NCI-H1092 treated with DMSO at 0.1 percent for 48 hours (cell line): ENCODE results near the gene PGLYRP2.

Experiments used
- DNase-seq: peaks from one replicate; lab custom pipeline; 2025; lab: John Stamatoyannopoulos, UW

PGLYRP2 gene

GRCh38 chr19:15453906-15454860 is 25.1 kb downstream of the PGLYRP2 start:
- DNase-seq = no peak

DNA sequence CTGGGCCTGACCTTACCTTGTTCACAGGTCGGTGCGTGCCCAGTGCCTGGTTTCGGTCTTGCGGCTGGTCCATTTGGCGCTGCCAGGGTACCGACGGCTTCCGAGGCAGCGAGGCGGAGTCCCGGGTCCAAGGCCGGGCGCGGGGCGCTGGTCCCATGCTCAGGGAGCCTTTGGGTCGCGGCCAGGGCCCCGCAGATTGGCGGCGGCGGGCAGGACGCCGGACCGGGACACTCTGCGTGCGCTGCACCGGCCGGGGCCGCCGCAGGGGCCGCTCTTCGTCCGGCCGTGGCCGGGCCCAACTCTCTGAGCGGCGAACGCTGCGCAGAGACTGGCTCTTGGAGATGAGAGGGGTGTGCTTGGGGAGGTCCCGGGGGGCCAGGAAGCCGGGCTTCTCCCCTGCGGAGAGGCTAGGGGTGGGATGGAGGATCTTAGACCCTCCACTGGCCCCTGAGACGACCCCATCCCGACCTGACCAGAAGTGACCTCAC is 26.2 kb downstream of the PGLYRP2 start:
- no peak for DNase-seq

GRCh38 chr19:15452111-15453047 is 26.9 kb downstream of the PGLYRP2 start:
- DNase-seq = peak; percentile 24

DNA sequence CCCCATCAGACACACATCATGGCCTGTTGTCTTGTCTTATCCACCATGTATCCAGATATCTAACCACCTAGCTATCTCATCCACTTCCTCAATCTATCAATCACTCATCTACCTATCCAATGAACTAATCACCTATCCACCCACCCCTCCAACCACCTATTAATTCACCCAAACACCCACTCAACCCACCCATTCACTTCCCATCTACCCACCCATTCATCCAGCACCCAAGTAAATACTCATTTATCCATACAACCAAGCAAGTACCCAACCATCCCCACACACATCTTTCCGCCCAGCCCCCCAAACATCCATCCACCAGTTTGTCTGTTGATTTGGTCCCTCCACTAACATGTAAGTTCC is 28.8 kb downstream of the PGLYRP2 start:
- no peak for DNase-seq

DNA sequence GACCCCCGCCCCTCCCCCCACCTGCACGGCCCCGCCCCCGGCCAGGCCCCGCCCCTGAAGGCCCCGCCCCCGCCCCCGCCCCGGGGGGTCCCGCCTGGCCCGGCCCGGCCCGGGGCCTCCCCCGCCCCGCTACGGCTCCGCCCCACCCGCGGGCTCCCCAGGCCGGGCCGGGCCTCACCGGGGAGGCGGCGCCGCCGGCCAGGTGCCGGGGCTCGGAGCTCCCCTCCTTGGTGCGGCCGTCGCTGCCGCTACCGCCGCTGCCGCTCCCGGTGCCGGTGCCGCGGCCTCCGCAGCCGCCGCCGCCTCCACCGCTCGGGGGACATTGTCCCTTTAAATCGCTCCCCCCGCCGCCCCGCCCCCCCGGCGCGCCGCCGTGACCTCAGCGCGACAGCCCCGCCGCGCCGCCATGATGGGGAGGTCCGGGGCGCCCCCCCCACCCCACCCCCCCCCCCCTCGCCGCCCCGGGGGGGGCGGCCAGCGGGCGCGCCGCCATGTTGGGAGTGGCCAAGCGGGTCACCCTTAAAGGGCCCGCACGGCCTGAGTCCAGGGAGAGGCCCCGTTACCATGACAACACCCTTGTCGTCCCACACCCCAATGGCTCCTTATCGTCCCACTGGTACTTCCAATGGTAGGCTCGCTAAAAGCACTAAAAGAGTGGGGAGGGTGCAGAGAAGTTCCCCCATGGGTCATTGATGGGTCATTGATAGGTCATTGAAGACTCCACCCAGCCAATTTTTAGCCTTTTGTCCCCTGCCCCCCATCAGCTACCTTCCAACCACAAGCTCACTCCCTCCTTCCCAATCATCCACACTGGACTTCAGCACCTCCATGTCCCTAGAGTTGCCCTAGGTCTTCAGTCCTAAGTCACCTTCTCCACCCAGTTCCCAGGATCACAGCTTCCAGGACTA is 29.4 kb downstream of the PGLYRP2 start, which contains the start of gene WIZ:
TSS of gene WIZ (minus strand) at position 337 of the 908 bp plus-strand sequence. CDS start 1,649 bp downstream, outside the sequence.
- peak; percentile 38 for DNase-seq

GRCh38 chr19:15448778-15449619 is 30.3 kb downstream of the PGLYRP2 start:
- no peak for DNase-seq

- DNase-seq = no peak
Observed at GRCh38 chr19:15448044-15448777, 31.1 kb downstream of the PGLYRP2 start.

DNA sequence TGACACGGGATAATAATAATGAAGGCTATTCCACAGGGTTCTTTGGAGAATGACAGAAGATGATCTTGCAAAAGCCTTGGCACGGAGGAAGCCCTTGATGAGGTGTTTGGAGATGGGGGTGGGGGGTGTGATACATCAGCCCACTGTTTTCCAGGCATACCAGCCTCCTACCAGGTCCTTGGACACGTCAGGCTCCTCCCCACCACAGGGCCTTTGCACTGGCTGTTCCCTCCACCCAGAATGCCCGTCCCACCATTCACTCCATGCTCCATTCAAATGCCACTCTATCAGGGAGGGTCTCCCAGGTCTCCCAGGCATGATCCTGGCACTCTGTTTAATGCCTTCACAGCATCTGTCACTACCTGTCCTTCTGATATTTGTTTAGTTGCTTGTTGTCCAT is 32.2 kb downstream of the PGLYRP2 start:
- no peak for DNase-seq

DNA sequence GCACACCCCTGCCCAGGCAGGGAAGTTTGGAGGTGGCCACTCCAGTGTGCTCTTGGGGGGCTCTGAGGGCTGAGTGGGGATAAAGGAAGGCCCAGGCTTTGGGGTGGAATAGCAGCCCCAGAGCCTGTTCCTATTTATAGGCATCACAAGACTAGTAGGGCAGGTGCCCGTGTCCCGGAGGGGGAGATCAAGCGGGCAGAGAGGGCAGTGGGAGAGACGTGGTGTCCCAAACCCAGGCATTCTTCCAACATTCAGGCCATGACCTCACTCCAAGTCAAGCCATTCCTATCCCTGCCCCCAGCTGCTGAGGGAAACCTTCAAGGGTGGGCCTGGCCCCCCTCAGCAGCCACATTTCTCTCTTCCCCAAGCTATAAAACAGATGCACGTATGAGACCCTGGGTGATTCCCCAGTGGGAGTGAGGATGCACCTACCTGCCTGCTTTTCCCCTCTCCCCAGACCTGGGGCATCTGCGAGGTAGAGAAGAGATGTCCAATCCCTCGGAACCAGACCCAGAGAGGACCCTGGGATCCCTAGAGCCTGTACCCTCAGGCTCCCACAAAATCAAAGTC is 33.4 kb downstream of the PGLYRP2 start:
- no peak for DNase-seq

DNA sequence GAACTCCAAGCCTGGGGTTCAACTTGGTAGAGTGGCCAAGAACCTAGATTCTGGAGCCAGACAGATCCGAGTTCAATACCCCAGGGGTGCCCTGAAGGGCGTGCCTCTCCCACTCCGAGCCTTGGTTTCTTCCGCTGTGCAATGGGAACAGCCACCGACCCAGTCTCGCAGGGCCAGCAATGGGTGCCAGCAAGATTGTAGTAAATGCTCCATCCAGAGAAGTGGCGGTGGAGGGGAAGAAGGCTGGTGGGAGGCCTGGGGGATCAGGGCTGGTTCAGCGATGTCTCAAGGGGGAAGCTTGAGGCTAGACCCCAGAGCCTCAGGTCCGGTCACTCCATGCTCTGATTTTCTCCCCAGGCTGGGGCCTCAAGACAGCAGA is 34.1 kb downstream of the PGLYRP2 start:
- DNase-seq = no peak

DNA sequence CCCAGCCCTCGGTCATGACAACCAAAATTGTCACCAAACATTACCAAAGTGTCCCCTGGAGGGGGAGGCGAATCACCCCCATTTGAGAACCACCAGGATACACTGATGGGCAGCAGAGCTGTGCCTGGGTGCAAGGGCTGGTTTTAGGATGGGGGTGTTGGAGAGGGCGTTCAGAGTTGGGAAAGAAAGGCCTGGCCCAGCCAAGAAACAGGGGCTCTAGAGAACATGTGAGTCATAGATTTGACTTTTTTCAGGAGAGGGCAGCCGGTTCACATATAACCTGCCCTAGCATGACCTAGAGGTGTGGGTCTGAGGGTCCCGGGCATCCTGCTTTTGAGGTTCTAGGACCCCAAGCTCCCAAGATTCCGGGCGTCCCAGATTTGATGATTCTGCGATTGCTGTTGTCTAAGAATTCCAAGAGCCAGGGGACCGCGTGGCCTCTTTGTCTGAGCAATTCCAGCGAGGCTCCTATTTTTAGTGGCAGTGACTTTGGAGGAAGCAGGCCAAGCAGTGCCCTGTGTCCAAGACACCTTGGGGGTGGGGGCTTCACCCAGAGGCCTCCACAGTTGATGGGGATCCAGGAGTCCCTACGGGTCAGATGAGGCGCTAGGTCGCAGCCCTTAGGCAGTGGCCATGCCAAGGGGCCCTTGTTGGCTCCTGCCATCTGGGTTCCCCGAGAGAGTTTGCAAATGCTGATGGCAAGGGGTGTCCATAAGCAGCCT is 34.6 kb downstream of the PGLYRP2 start:
- DNase-seq = no peak

DNA sequence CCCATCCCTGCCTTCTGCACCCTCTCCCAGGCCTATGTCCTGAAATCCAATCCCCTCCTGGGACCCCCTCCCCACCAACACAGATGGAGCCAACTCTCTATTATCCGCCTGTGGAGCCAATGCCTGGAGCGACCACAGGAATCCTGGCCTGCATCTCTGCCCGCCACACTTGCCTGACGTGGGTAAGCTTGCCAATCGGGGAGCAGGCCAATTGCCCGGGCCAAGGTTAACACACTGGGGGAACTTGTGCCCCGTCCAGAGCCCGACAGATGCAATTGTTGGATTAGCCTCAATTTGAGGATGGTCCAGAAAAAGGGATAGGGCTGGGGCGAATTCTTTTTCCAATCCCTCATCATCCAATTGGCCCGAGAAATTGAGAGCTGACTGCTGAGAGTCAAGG is 35.5 kb downstream of the PGLYRP2 start:
- no peak for DNase-seq

GRCh38 chr19:15443325-15443724 is 36.0 kb downstream of the PGLYRP2 start:
- no peak for DNase-seq

GRCh38 chr19:15442142-15442920 is 37.0 kb downstream of the PGLYRP2 start:
- no peak for DNase-seq

GRCh38 chr19:15441317-15441716 is 38.0 kb downstream of the PGLYRP2 start:
- DNase-seq = no peak

DNA sequence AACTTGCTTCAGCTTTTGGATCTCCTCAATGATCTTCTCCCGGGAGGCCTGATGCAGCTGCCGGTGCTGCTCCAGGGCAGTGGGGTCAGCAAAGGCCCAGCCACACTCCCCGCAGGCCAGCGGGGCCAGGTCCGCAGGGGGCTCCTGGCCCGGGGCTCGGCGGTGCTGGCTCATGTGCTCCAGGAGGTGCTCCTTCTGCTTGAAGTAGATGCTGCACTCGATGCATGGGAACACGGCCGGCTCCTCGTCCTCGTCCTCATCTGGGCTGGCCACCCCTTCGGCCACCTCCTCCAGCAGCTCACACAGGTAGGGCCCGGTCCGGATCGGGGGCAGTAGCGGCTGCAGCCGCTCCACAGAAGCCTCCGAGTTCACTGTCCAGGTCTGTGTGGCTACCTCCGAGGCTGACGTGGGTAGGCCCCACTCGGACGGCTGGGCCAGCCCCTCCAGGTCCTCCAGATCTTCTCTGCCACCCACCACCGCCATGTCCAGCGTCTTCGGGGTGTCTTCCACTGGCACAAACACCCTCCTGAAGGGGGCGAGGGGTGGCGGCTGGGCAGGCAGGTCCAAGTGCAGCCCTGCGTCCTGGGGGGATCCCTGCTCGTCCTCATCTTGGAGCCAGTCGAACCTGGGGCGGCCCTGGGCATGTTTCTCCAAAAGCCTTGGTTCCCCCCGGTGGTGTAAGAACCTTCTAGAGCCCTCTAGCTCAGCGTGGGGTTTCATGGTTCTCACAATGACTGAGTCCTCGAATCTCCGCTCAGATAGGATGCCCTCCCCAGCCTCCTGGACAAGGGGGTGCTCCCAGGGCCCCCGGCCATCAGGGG is 39.3 kb downstream of the PGLYRP2 start:
- DNase-seq = no peak
